KMS-11 (cell line): ENCODE measurements around the gene SMIM17.

ENCODE experiments used
- H2AFZ ChIP-seq: fragments of 200-600 bp; sonication (generic); 2 replicates; pipeline ENCODE4 v1.6.1; 2016; ENCODE audit warnings: antibody characterized with exemption, mixed run types, low read depth
- H3K27ac ChIP-seq: fragments of 200-600 bp; sonication (generic); 2 replicates; pipeline ENCODE4 v1.6.1; 2016; ENCODE audit warnings: mild to moderate bottlenecking, mixed run types
- H3K27me3 ChIP-seq: fragments of 200-600 bp; sonication (generic); 2 replicates; pipeline ENCODE4 v1.6.1; 2017; ENCODE audit warnings: mild to moderate bottlenecking, low read depth, mixed run types, moderate library complexity; ENCODE audit not compliant: insufficient read depth
- H3K36me3 ChIP-seq: fragments of 200-600 bp; sonication (generic); 2 replicates; pipeline ENCODE4 v1.6.1; 2017; ENCODE audit warnings: mild to moderate bottlenecking, mixed run types; ENCODE audit not compliant: insufficient read depth
- H3K4me1 ChIP-seq: fragments of 200-600 bp; sonication (generic); 2 replicates; pipeline ENCODE4 v1.6.1; 2016; ENCODE audit warnings: mild to moderate bottlenecking, low read depth, mixed run types; ENCODE audit not compliant: poor library complexity, severe bottlenecking
- H3K4me2 ChIP-seq: fragments of 200-600 bp; sonication (generic); 2 replicates; pipeline ENCODE4 v1.7.0; 2016; ENCODE audit warnings: mild to moderate bottlenecking, mixed run types
- H3K4me3 ChIP-seq: fragments of 200-600 bp; sonication (generic); IDR thresholded peaks from 2 replicates; pipeline ENCODE4 v1.6.1; 2017; ENCODE audit warnings: low read depth, low read length, mixed read lengths; ENCODE audit not compliant: insufficient read depth
- H3K79me2 ChIP-seq: fragments of 200-600 bp; sonication (generic); 2 replicates; pipeline ENCODE4 v1.6.1; 2016; ENCODE audit warnings: low read depth, mixed run types; ENCODE audit not compliant: insufficient read depth
- H3K9ac ChIP-seq: fragments of 200-600 bp; sonication (generic); 2 replicates; pipeline ENCODE4 v1.6.1; 2016; ENCODE audit warnings: mild to moderate bottlenecking, mixed run types
- H4K20me1 ChIP-seq: fragments of 200-600 bp; sonication (generic); 2 replicates; pipeline ENCODE4 v1.6.1; 2016; ENCODE audit warnings: mild to moderate bottlenecking, mixed run types; ENCODE audit not compliant: insufficient read depth
- TF ChIP-seq, protein P1 (sequence below): fragments of 200-600 bp; sonication (generic); conservative IDR thresholded peaks from 2 replicates; pipeline ENCODE4 v1.6.1; 2017; ENCODE audit warnings: low read depth, mild to moderate bottlenecking, antibody characterized with exemption, low read length, moderate library complexity, mixed read lengths

Gene SMIM17

DNA sequence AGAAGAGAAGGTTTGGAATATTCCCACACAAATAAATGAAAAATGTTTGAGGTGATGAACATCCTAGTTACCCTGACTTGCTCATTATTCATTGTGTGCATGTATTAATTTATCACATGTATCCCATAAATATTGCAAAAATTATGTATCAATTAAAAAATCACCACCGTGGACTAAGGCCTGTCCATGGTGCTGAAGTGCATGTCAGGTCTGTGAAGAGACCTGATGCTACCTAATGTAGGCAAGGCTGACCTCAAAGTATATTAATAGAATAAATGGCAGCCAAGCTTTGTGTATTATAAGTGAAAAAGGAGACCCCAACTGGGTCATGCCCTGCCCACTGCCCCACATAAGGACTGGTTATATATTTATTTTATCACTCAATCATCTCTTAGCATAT, 63.0 kb downstream of the SMIM17 start:
- Histone ChIP-seq H3K4me2 (no peak overlapping the region), H2AFZ (no peak overlapping the region), H3K79me2 (no peaks in the 10 kb centered on the region), H3K27me3 (no peaks in the 10 kb centered on the region), H3K4me1 (no peaks in the 10 kb centered on the region), H3K4me3 (no peak overlapping the region), H3K9ac (no peak overlapping the region), H3K27ac (no peak overlapping the region), H3K36me3 (no peaks in the 10 kb centered on the region), H4K20me1 (no peaks in the 10 kb centered on the region)
- TF ChIP-seq, protein P1, sequence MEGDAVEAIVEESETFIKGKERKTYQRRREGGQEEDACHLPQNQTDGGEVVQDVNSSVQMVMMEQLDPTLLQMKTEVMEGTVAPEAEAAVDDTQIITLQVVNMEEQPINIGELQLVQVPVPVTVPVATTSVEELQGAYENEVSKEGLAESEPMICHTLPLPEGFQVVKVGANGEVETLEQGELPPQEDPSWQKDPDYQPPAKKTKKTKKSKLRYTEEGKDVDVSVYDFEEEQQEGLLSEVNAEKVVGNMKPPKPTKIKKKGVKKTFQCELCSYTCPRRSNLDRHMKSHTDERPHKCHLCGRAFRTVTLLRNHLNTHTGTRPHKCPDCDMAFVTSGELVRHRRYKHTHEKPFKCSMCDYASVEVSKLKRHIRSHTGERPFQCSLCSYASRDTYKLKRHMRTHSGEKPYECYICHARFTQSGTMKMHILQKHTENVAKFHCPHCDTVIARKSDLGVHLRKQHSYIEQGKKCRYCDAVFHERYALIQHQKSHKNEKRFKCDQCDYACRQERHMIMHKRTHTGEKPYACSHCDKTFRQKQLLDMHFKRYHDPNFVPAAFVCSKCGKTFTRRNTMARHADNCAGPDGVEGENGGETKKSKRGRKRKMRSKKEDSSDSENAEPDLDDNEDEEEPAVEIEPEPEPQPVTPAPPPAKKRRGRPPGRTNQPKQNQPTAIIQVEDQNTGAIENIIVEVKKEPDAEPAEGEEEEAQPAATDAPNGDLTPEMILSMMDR, result no peak
